CD14-positive monocyte (primary cell): ENCODE measurements around the gene ARL15. TPM values are rescaled to one million over a fixed set of nuclear protein-coding genes. Genes with fewer than 3 reads are reported as not detected.

Source experiments
- DNase-seq, 3 donors: peaks; one replicate each; pipeline ENCODE4 v3.0.0-alpha.2; 2011 to 2022
- H2AFZ ChIP-seq: 2 replicates; pipeline ENCODE4 v1.6.0; 2012; ENCODE audit warnings: mild to moderate bottlenecking, low read depth, low read length, inconsistent platforms; ENCODE audit not compliant: insufficient read depth, poor library complexity, severe bottlenecking
- H3K27ac ChIP-seq, 2 donors: 1 replicate in 1 of 2; 2 replicates in 1 of 2; pipeline ENCODE4 v1.5.1; 2012 to 2013; ENCODE audit warnings: low read length in 2 of 2, control low read depth in 1 of 2, inconsistent platforms in 1 of 2, low read depth in 1 of 2, mild to moderate bottlenecking in 1 of 2
- H3K27me3 ChIP-seq, 2 donors: one replicate each; pipeline versions ENCODE4 v1.6.0 to v1.6.1; 2011 to 2013; ENCODE audit warnings: low read length in 2 of 2; ENCODE audit not compliant: control insufficient read depth in 2 of 2, insufficient read depth in 2 of 2
- H3K36me3 ChIP-seq, 2 donors: replicated peaks in 1 of 2; 1 replicate in 1 of 2; 2 replicates in 1 of 2; pipeline versions ENCODE4 v1.5.1 to v1.6.1; 2012 to 2013; ENCODE audit warnings: low read length in 2 of 2, control low read depth in 1 of 2, inconsistent platforms in 1 of 2, mild to moderate bottlenecking in 1 of 2; ENCODE audit not compliant: insufficient read depth in 2 of 2, control insufficient read depth in 1 of 2
- H3K4me1 ChIP-seq, 2 donors: 1 replicate in 1 of 2; 2 replicates in 1 of 2; pipeline versions ENCODE4 v1.5.1 to v1.6.1; 2012 to 2013; ENCODE audit warnings: low read length in 2 of 2, control low read depth in 1 of 2, inconsistent platforms in 1 of 2, mild to moderate bottlenecking in 1 of 2, moderate library complexity in 1 of 2; ENCODE audit not compliant: insufficient read depth in 2 of 2, control insufficient read depth in 1 of 2
- H3K4me2 ChIP-seq: replicated peaks from 2 replicates; pipeline ENCODE3; 2012; ENCODE audit warnings: low read length, moderate library complexity, mild to moderate bottlenecking; ENCODE audit not compliant: poor library complexity, severe bottlenecking; ENCODE audit errors: extremely low read depth
- H3K4me3 ChIP-seq, 3 experiments: fragments of 200-600 bp in 1 of 3; sonication (generic) in 1 of 3; replicated peaks in 1 of 3; 1 replicate in 2 of 3; 2 replicates in 1 of 3; pipeline ENCODE4 v1.5.1; 2011 to 2013; ENCODE audit warnings: low read length in 3 of 3, mild to moderate bottlenecking in 3 of 3, control low read depth in 2 of 3, low read depth in 2 of 3, inconsistent platforms in 1 of 3, moderate library complexity in 1 of 3
- H3K79me2 ChIP-seq: 2 replicates; pipeline ENCODE4 v1.6.0; 2012; ENCODE audit warnings: mild to moderate bottlenecking, control low read depth, inconsistent platforms, low read length, moderate library complexity; ENCODE audit not compliant: insufficient read depth
- H3K9ac ChIP-seq: 2 replicates; pipeline ENCODE4 v1.6.0; 2017; ENCODE audit warnings: low read length, mild to moderate bottlenecking; ENCODE audit not compliant: insufficient read depth, poor library complexity, severe bottlenecking
- H3K9me3 ChIP-seq, 2 donors: replicated peaks in 1 of 2; 1 replicate in 1 of 2; 2 replicates in 1 of 2; pipeline versions ENCODE4 v1.5.1 to v1.6.1; 2012 to 2013; ENCODE audit warnings: low read length in 2 of 2, control low read depth in 1 of 2; ENCODE audit not compliant: control insufficient read depth in 1 of 2, insufficient read depth in 1 of 2
- H4K20me1 ChIP-seq: 2 replicates; pipeline ENCODE4 v1.6.0; 2012; ENCODE audit warnings: mild to moderate bottlenecking, low read length, control low read depth, moderate library complexity; ENCODE audit not compliant: insufficient read depth
- H3K27ac Mint-ChIP-seq, 7 donors: one replicate each; pipeline ENCODE4 v1.8.0; 2020; ENCODE audit warnings: mild to moderate bottlenecking in 7 of 7, mixed read lengths in 7 of 7, moderate library complexity in 6 of 7, inconsistent platforms in 2 of 7
- H3K27me3 Mint-ChIP-seq, 3 donors: one replicate each; pipeline ENCODE4 v1.8.0; 2021 to 2022; ENCODE audit warnings: low read depth in 3 of 3, mild to moderate bottlenecking in 3 of 3, mixed read lengths in 3 of 3, moderate library complexity in 3 of 3, inconsistent platforms in 1 of 3
- H3K36me3 Mint-ChIP-seq, 2 donors: one replicate each; pipeline ENCODE4 v1.8.0; 2020; ENCODE audit warnings: mixed read lengths in 2 of 2, inconsistent platforms in 1 of 2, mild to moderate bottlenecking in 1 of 2
- H3K4me1 Mint-ChIP-seq: one replicate; pipeline ENCODE4 v1.8.0; 2020; ENCODE audit warnings: mild to moderate bottlenecking, mixed read lengths
- H3K4me3 Mint-ChIP-seq, 2 donors: one replicate each; pipeline ENCODE4 v1.8.0; 2020; ENCODE audit warnings: mild to moderate bottlenecking in 2 of 2, mixed read lengths in 2 of 2, moderate library complexity in 1 of 2
- H3K9me3 Mint-ChIP-seq, 7 donors: one replicate each; pipeline ENCODE4 v1.8.0; 2020 to 2022; ENCODE audit warnings: mixed read lengths in 7 of 7, mild to moderate bottlenecking in 6 of 7, moderate library complexity in 6 of 7, inconsistent platforms in 2 of 7
- CTCF ChIP-seq: fragments of 200-600 bp; IDR thresholded peaks from one replicate; pipeline ENCODE4 v1.8.0; 2022; ENCODE audit warnings: antibody characterized with exemption, mild to moderate bottlenecking
- WGBS: methylation state at CpG from one replicate; pipeline ENCODE4 v1.1.5; 2013; ENCODE audit warnings: missing lambda C conversion rate; ENCODE audit not compliant: insufficient coverage; 5-methylcytosine and 5-hydroxymethylcytosine counted together
- intact Hi-C, 2 donors: fragments of 100-400 bp; cut with micrococcal nuclease; formaldehyde crosslinking; loops; one replicate each; pipeline versions ENCODE4 v1.15.0 to v1.15.1; 2023
- polyA plus RNA-seq, 3 donors: library from polyadenylated mRNA; depleted of rRNA in 1 of 3; unstranded in 2 of 3; stranded (reverse) in 1 of 3; fragments of 300-500 nt in 2 of 3; fragments of >200 nt in 1 of 3; fragmentation: Illumina TruSeq in 2 of 3; gene quantifications; 1 replicate in 2 of 3; 2 replicates in 1 of 3; pipeline ENCODE4 v1.2.3, GENCODE V29; 2012 to 2021

ARL15 gene
- polyA plus RNA-seq, 3 donors = 10.5 to 27.6 (median 18.0) TPM

GRCh38 chr5:54282876-54283275, 27.5 kb downstream of the ARL15 start:
- peaks cover 66% of the 10 kb centered on the region for H4K20me1 ChIP-seq
- H3K4me2 ChIP-seq = no peak overlapping the region
- peaks cover 3 to 8% (median 4%) of the 10 kb centered on the region in 7 donors for H3K9me3 Mint-ChIP-seq
- H3K27ac ChIP-seq = no peak overlapping the region
- no peak overlapping the region for H3K27ac Mint-ChIP-seq
- DNase-seq = no peak
- H3K4me3 Mint-ChIP-seq = no peak overlapping the region
- WGBS = no CpG with 5 or more reads among the region's 3 CpGs
- no peak overlapping the region for H2AFZ ChIP-seq
- H3K9ac ChIP-seq = no peak overlapping the region
- no peaks in the 10 kb centered on the region for H3K4me1 Mint-ChIP-seq
- no peak for TF ChIP-seq CTCF
- peaks cover 0 to 10% of the 10 kb centered on the region in 2 donors for H3K36me3 ChIP-seq
- H3K4me3 ChIP-seq = no peak overlapping the region
- H3K27me3 ChIP-seq = no peaks in the 10 kb centered on the region
- H3K79me2 ChIP-seq = peaks cover 27% of the 10 kb centered on the region
- H3K4me1 ChIP-seq = no peaks in the 10 kb centered on the region
- H3K9me3 ChIP-seq = peaks cover 0 to 4% of the 10 kb centered on the region in 2 donors
- intact Hi-C loops = no loop called here
- H3K27me3 Mint-ChIP-seq = no peaks in the 10 kb centered on the region
- H3K36me3 Mint-ChIP-seq = peaks cover 16 to 17% of the 10 kb centered on the region in 2 donors

- no peak overlapping the region for H3K27ac Mint-ChIP-seq
- H3K36me3 ChIP-seq = peaks cover 0 to 10% of the 10 kb centered on the region in 2 donors
- peaks cover 20% of the 10 kb centered on the region for H3K79me2 ChIP-seq
- no peaks in the 10 kb centered on the region for H3K4me1 ChIP-seq
- no CpG with 5 or more reads among the region's 3 CpGs for WGBS
- H3K27me3 Mint-ChIP-seq = no peaks in the 10 kb centered on the region
- peaks cover 0 to 3% of the 10 kb centered on the region in 2 donors for H3K9me3 ChIP-seq
- H3K36me3 Mint-ChIP-seq = peaks cover 19% of the 10 kb centered on the region in 2 donors
- H3K4me1 Mint-ChIP-seq = no peaks in the 10 kb centered on the region
- no peak overlapping the region for H3K4me2 ChIP-seq
- H4K20me1 ChIP-seq = peaks cover 64% of the 10 kb centered on the region
- H3K27me3 ChIP-seq = no peaks in the 10 kb centered on the region
- intact Hi-C loops = no loop called here
- peaks cover 3 to 6% (median 3%) of the 10 kb centered on the region in 7 donors for H3K9me3 Mint-ChIP-seq
- H3K9ac ChIP-seq = no peak overlapping the region
- H3K4me3 ChIP-seq = no peak overlapping the region
- TF ChIP-seq CTCF = no peak
- H3K27ac ChIP-seq = no peak overlapping the region
- no peak overlapping the region for H2AFZ ChIP-seq
- no peak overlapping the region for H3K4me3 Mint-ChIP-seq
- no peak for DNase-seq
Measured at GRCh38 chr5:54281960-54282692, 28.2 kb downstream of the ARL15 start.
